ENCODE measurements around the gene NLRP9. TPM values are rescaled to one million over a fixed set of nuclear protein-coding genes. Genes with fewer than 3 reads are reported as not detected.

The NLRP9 gene
- total RNA-seq, 1 donor from 2014 or later, result not detected

DNA sequence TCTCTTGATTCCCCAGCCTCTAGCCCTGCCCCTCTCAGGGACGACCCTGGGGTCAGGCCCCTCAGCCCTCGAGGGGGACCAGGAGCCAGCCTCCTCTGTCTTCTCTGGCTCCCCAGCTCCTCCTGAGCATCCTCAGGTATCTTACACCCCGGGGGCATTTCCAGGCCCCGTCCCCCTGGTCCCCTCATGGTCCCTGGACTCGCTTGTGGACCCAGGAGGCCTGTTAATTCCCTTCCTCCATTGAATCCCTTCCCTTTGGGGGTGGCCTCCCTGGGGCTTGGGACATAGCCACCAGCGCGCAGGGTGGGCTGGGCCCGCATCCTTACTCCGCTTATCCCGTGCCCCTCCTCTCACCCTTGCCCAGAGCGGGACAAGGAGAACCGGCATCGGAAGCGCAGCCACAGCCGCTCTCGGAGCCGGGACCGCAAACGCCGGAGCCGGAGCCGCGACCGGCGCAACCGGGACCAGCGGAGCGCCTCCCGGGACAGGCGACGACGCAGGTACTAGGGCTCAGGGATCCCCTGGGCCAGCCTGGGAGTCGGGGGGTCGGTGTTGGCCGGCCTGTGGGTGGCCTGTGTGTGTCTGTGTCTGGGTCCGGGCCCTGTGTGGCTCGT lies 79.2 kb downstream of the NLRP9 start:
- H3K4me3 ChIP-seq, result no peak overlapping the region
- peaks cover 0 to 44% of the 10 kb centered on the region in 2 donors for H3K36me3 ChIP-seq
- no peak for TF ChIP-seq POLR2A (IDR thresholded peaks at IDR 0.05)
- no peak for TF ChIP-seq POLR2AphosphoS5 (IDR thresholded peaks at IDR 0.05; ENCODE audit: insufficient read depth in 1 of 2, low read depth in 1 of 2)
- TF ChIP-seq, protein P1, sequence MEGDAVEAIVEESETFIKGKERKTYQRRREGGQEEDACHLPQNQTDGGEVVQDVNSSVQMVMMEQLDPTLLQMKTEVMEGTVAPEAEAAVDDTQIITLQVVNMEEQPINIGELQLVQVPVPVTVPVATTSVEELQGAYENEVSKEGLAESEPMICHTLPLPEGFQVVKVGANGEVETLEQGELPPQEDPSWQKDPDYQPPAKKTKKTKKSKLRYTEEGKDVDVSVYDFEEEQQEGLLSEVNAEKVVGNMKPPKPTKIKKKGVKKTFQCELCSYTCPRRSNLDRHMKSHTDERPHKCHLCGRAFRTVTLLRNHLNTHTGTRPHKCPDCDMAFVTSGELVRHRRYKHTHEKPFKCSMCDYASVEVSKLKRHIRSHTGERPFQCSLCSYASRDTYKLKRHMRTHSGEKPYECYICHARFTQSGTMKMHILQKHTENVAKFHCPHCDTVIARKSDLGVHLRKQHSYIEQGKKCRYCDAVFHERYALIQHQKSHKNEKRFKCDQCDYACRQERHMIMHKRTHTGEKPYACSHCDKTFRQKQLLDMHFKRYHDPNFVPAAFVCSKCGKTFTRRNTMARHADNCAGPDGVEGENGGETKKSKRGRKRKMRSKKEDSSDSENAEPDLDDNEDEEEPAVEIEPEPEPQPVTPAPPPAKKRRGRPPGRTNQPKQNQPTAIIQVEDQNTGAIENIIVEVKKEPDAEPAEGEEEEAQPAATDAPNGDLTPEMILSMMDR (IDR thresholded peaks at IDR 0.05), result no peak
- DNase-seq (ENCODE audit: extremely low spot score in 2 of 2), result no peak
- H3K27ac ChIP-seq, result no peak overlapping the region
- H3K27me3 ChIP-seq, result no peaks in the 10 kb centered on the region
- H3K4me1 ChIP-seq, result peaks cover 55% of the 10 kb centered on the region
- intact Hi-C loops (cut with DNase I), result no loop called here
- H3K9me3 ChIP-seq, result no peaks in the 10 kb centered on the region

Small RNA genes lying within 50 kb of the gene (small RNA-seq; reads per million reads assigned to genes)
- not detected for gene AC010525.2

Other genes starting within 250 kb of the NLRP9 start
- 13.5 TPM for gene SSC5D, start 250.0 kb downstream of the NLRP9 start, total RNA-seq
- not detected for gene SBK2, start 201.3 kb downstream of the NLRP9 start, total RNA-seq
- not detected for gene SBK3, start 192.9 kb downstream of the NLRP9 start, total RNA-seq
- gene ZNF579, start 157.6 kb downstream of the NLRP9 start, total RNA-seq, result 3.2 TPM
- 5.4 TPM for gene FIZ1, start 138.9 kb downstream of the NLRP9 start, total RNA-seq
- gene ZNF524, start 138.1 kb downstream of the NLRP9 start, total RNA-seq, result 15.5 TPM
- 8.8 TPM for gene ZNF865, start 132.8 kb downstream of the NLRP9 start, total RNA-seq
- gene ZNF784, start 113.8 kb downstream of the NLRP9 start, total RNA-seq, result 5.2 TPM
- gene ZNF580, start 97.4 kb downstream of the NLRP9 start, total RNA-seq, result 30.9 TPM
- gene ZNF581, start 94.8 kb downstream of the NLRP9 start, total RNA-seq, result 15.5 TPM
- 8.3 TPM for gene CCDC106, start 90.2 kb downstream of the NLRP9 start, total RNA-seq
- gene U2AF2, start 83.4 kb downstream of the NLRP9 start, total RNA-seq, result 145 TPM
- 43.7 TPM for gene EPN1, start 63.2 kb downstream of the NLRP9 start, total RNA-seq
- gene RFPL4A, start 20.7 kb upstream of the NLRP9 start, total RNA-seq, result not detected
- gene RFPL4AL1, start 30.7 kb upstream of the NLRP9 start, total RNA-seq, result not detected
- not detected for gene NLRP11, start 93.6 kb upstream of the NLRP9 start, total RNA-seq
- not detected for gene NLRP4, start 98.1 kb upstream of the NLRP9 start, total RNA-seq
- not detected for gene NLRP13, start 193.9 kb upstream of the NLRP9 start, total RNA-seq
- not detected for gene NLRP8, start 209.4 kb upstream of the NLRP9 start, total RNA-seq
- not detected for gene NLRP5, start 248.4 kb upstream of the NLRP9 start, total RNA-seq